OCI-LY1 (cell line): ENCODE results near the gene S100Z.
"Not testable (repeated sequence)": the region's sequence is repeated elsewhere in the genome, so short reads cannot be mapped to it uniquely, and the experiment has no call there.

ENCODE experiments used
- H2AFZ ChIP-seq: fragments of 200-600 bp; sonication (generic), shearing (Covaris generic); 2 replicates; pipeline ENCODE4 v1.6.0; 2014; ENCODE audit warnings: antibody characterized with exemption, mild to moderate bottlenecking, low read length
- H3F3A ChIP-seq: fragments of 200-600 bp; sonication (generic), shearing (Covaris generic); 2 replicates; pipeline ENCODE4 v1.6.0; 2014; ENCODE audit warnings: mild to moderate bottlenecking, antibody characterized with exemption, low read length, moderate library complexity; ENCODE audit not compliant: insufficient read depth
- H3K27ac ChIP-seq: fragments of 200-600 bp; sonication (generic); 2 replicates; pipeline ENCODE4 v1.5.1; 2014; ENCODE audit warnings: low read length, mixed run types, mild to moderate bottlenecking, low read depth; ENCODE audit not compliant: poor library complexity, severe bottlenecking
- H3K27me3 ChIP-seq: fragments of 200-600 bp; sonication (generic); 2 replicates; pipeline ENCODE4 v1.6.0; 2014; ENCODE audit warnings: antibody characterized with exemption, mild to moderate bottlenecking, low read length, moderate library complexity; ENCODE audit not compliant: insufficient read depth
- H3K36me3 ChIP-seq: fragments of 200-600 bp; sonication (generic); 2 replicates; pipeline ENCODE4 v1.6.1; 2014; ENCODE audit warnings: mild to moderate bottlenecking, antibody characterized with exemption, low read length, moderate library complexity, mixed read lengths; ENCODE audit not compliant: insufficient read depth
- H3K4me1 ChIP-seq: fragments of 200-600 bp; sonication (generic); 2 replicates; pipeline ENCODE4 v1.5.1; 2014; ENCODE audit warnings: mild to moderate bottlenecking, low read length, moderate library complexity; ENCODE audit not compliant: insufficient read depth, severe bottlenecking
- H3K4me2 ChIP-seq: fragments of 200-600 bp; sonication (generic), shearing (Covaris generic); 2 replicates; pipeline ENCODE4 v1.6.1; 2014; ENCODE audit warnings: low read length
- H3K4me3 ChIP-seq: fragments of 200-600 bp; sonication (generic); 2 replicates; pipeline ENCODE4 v1.5.1; 2014; ENCODE audit warnings: low read length, low read depth, mild to moderate bottlenecking, mixed read lengths; ENCODE audit not compliant: poor library complexity, severe bottlenecking
- H3K79me2 ChIP-seq: fragments of 200-600 bp; shearing (Covaris generic); 2 replicates; pipeline ENCODE4 v1.6.1; 2016; ENCODE audit warnings: mixed run types, low read length, mixed read lengths; ENCODE audit not compliant: insufficient read depth
- H3K9ac ChIP-seq: fragments of 200-600 bp; sonication (generic), shearing (Covaris generic); 2 replicates; pipeline ENCODE4 v1.6.1; 2014; ENCODE audit warnings: mild to moderate bottlenecking, low read length, mixed read lengths
- H3K9me2 ChIP-seq: fragments of 200-600 bp; sonication (generic), shearing (Covaris generic); 2 replicates; pipeline ENCODE4 v1.6.1; 2014; ENCODE audit warnings: low read depth, mild to moderate bottlenecking, low read length, mixed read lengths
- H3K9me3 ChIP-seq: fragments of 200-600 bp; shearing (Covaris generic); 2 replicates; pipeline ENCODE4 v1.6.1; 2014; ENCODE audit warnings: low read length, mixed read lengths
- H4K20me1 ChIP-seq: fragments of 200-600 bp; sonication (generic), shearing (Covaris generic); 2 replicates; pipeline ENCODE4 v1.6.0; 2016; ENCODE audit warnings: mild to moderate bottlenecking, low read length; ENCODE audit not compliant: insufficient read depth
- EZH2 ChIP-seq: fragments of 200-600 bp; sonication (generic), shearing (Covaris generic); IDR thresholded peaks from 2 replicates; pipeline ENCODE4 v1.8.0; 2017; ENCODE audit warnings: borderline replicate concordance, mixed run types, mild to moderate bottlenecking, antibody characterized with exemption, low read length, moderate library complexity, mixed read lengths
- TF ChIP-seq, protein P1 (sequence below): fragments of 200-600 bp; sonication (generic), shearing (Covaris generic); IDR thresholded peaks from 2 replicates; pipeline ENCODE4 v1.5.1; 2017; ENCODE audit warnings: mild to moderate bottlenecking, antibody characterized with exemption, low read length, moderate library complexity, mixed read lengths

S100Z gene

DNA sequence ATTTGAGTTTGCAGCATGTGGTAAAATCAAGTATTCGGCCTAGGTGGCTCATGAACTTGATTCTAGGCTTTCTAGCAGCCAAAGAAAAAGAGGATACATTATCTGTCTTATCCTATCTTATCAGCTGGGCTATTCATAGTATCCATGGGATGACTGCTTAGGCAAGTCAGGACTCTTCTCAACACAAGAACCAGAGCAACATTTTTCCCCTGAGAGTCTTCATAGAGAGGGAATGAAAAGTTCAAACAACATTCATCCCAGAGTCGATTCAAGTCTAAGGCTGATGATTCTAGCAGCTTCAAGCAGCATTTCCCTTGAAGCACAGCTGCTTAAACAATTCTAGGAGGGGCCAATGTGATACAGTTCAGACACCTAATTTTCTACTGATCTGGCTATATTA lies 3.0 kb downstream of the S100Z start:
- no peaks in the 10 kb centered on the region for H3K27me3 ChIP-seq
- peaks cover 40% of the 10 kb centered on the region for H3K4me1 ChIP-seq
- no peaks in the 10 kb centered on the region for H4K20me1 ChIP-seq
- no peaks in the 10 kb centered on the region for H3K79me2 ChIP-seq
- no peak for TF ChIP-seq EZH2
- TF ChIP-seq, protein P1, sequence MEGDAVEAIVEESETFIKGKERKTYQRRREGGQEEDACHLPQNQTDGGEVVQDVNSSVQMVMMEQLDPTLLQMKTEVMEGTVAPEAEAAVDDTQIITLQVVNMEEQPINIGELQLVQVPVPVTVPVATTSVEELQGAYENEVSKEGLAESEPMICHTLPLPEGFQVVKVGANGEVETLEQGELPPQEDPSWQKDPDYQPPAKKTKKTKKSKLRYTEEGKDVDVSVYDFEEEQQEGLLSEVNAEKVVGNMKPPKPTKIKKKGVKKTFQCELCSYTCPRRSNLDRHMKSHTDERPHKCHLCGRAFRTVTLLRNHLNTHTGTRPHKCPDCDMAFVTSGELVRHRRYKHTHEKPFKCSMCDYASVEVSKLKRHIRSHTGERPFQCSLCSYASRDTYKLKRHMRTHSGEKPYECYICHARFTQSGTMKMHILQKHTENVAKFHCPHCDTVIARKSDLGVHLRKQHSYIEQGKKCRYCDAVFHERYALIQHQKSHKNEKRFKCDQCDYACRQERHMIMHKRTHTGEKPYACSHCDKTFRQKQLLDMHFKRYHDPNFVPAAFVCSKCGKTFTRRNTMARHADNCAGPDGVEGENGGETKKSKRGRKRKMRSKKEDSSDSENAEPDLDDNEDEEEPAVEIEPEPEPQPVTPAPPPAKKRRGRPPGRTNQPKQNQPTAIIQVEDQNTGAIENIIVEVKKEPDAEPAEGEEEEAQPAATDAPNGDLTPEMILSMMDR: no peak
- H3K4me2 ChIP-seq: no peak overlapping the region
- no peak overlapping the region for H3K4me3 ChIP-seq
- no peaks in the 10 kb centered on the region for H3K9me2 ChIP-seq
- peaks cover 7% of the 10 kb centered on the region; the same call in 1 of the 2 replicates for H3K36me3 ChIP-seq
- no peak overlapping the region for H3K27ac ChIP-seq
- H3K9me3 ChIP-seq: no peaks in the 10 kb centered on the region
- no peak overlapping the region for H3K9ac ChIP-seq
- H3F3A ChIP-seq: no peaks in the 10 kb centered on the region
- H2AFZ ChIP-seq: no peak overlapping the region

DNA sequence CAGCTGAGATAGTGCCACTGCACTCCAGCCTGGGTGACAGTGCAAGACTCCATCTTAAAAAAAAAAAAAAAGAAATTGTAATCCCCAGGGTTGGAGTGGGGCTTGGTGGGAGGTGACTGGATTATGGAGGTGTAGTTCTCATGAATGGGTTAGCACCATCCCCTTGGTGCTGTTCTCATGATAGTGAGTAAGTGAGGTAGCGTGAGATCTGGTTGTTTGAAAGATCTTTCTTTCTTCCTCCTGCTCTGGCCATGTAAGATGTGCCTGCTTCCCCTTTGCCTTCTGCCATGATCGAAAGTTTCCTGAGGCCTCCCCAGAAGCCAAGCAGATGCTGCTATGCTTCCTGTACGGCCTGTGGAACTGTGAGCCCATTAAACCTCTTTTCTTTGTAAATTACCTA lies 3.9 kb downstream of the S100Z start:
- not testable (repeated sequence) for H3K79me2 ChIP-seq, H4K20me1 ChIP-seq, H3K27ac ChIP-seq, H2AFZ ChIP-seq, H3K4me3 ChIP-seq, H3K36me3 ChIP-seq, H3K9me3 ChIP-seq, H3K27me3 ChIP-seq, H3K4me2 ChIP-seq, H3F3A ChIP-seq, H3K9me2 ChIP-seq, H3K9ac ChIP-seq
- H3K4me1 ChIP-seq: peaks cover 40% of the 10 kb centered on the region

DNA sequence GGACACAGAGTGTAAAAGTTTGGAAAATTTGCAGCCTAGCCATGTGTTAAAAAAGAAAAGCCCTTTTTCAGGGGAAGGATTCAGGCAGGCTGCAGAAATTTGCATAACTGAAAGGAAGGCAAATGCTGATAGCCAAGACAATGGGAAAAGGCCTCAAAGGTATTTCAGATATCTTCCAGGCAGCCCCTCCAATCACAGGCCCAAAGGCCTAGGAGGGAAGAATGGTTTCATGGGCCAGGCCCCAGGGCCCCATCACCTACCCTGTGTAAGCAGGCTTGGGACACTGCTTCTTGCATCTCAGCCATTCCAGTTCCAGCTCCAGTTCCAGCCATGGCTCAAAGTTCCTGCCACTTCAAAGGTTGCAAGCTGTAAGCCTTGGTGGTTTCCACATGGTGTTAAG lies 4.8 kb downstream of the S100Z start:
- Histone ChIP-seq H3K4me3 (no peak overlapping the region), H4K20me1 (no peaks in the 10 kb centered on the region), H3K9me2 (no peaks in the 10 kb centered on the region), H3K4me1 (peaks cover 40% of the 10 kb centered on the region), H3F3A (no peaks in the 10 kb centered on the region), H3K79me2 (no peaks in the 10 kb centered on the region), H3K27ac (no peak overlapping the region), H3K36me3 (peaks cover 7% of the 10 kb centered on the region; the same call in 1 of the 2 replicates), H3K4me2 (no peak overlapping the region), H3K27me3 (no peaks in the 10 kb centered on the region), H3K9ac (no peak overlapping the region), H3K9me3 (no peaks in the 10 kb centered on the region), H2AFZ (no peak overlapping the region)
- TF ChIP-seq, protein P1: no peak
- TF ChIP-seq EZH2: no peak

- not testable (repeated sequence) for H3K9me2 ChIP-seq, H3K79me2 ChIP-seq, H3K4me3 ChIP-seq, H3F3A ChIP-seq, H2AFZ ChIP-seq, H4K20me1 ChIP-seq, H3K36me3 ChIP-seq, H3K9ac ChIP-seq, H3K9me3 ChIP-seq, H3K4me2 ChIP-seq, H3K27me3 ChIP-seq
- peaks cover 32% of the 10 kb centered on the region for H3K4me1 ChIP-seq
- peak overlapping the region; percentile 50 for H3K27ac ChIP-seq
These were observed 5.7 kb downstream of the S100Z start for GRCh38 chr5:76855501-76855900.
